Raji (cell line): ENCODE data around the gene CASQ1.

Source experiments
- POLR2A ChIP-seq: IDR thresholded peaks from 2 replicates; pipeline ENCODE4 v1.6.1; 2011; ENCODE audit warnings: low read depth, low read length, control low read depth; ENCODE audit not compliant: insufficient read depth

Gene CASQ1

DNA sequence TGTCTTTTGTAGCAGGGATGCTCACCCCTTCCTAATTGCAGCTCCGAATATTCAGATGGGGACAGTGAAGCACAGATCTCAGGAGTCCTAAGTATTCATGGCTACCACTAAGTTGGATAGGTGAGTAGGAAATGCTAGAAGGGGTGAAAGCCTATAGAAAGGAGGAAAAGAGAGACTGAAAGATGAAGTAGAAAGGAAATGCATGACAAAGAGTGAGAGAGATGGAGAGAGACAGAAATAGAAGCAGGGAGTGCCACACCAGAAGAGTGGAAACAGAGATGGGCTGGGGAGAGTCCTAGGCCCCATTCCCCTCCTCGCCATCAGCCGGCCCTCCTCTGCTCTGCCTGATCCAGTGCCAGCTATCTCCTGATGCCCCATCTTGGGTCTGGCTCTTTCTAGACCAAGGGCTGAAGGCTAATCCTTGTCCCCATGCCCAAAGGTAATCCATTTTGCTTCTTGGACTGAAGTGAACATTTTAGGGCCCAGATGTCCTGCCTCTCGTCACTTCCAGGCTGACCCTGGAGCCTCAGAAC, 16.8 kb downstream of the CASQ1 start:
- TF ChIP-seq POLR2A = no peak

DNA sequence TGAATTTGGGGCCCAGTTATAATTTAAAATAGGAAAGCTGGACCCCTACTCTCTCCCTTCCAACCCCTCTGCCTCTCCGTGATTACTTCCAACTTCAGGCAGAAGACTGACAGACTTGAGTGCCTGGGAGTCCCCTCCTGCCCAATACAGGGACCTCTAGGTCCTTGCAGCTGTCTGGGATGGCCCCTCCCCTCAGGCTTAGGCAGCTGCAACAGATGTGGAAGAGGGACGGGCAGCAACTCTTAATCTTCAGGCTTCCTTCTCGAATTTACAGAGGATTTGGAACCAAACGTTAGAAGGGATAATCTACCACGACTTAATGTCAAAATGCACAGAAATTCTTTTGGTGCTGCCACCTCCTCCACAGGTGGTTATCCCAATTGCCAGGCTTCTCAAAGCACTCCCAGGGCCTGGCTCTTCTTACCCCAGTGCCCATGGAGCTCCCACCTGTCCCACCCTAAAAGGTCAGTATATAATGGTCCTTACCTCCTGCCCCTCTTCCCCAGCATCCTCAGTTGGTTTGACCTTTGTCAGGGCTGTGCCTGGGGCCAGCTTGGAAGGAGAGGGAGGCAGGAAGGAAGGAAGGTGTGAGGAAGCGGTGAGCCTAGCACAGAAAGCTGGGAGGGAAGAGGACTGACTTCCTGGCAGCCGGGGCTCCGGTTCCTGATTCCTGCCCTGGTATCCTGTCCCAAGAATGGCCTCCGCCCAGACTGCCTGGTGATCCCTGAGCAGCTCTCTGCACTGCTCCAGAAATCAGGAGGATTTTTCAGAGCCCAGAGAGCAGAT, 17.6 kb downstream of the CASQ1 start:
- no peak for TF ChIP-seq POLR2A

DNA sequence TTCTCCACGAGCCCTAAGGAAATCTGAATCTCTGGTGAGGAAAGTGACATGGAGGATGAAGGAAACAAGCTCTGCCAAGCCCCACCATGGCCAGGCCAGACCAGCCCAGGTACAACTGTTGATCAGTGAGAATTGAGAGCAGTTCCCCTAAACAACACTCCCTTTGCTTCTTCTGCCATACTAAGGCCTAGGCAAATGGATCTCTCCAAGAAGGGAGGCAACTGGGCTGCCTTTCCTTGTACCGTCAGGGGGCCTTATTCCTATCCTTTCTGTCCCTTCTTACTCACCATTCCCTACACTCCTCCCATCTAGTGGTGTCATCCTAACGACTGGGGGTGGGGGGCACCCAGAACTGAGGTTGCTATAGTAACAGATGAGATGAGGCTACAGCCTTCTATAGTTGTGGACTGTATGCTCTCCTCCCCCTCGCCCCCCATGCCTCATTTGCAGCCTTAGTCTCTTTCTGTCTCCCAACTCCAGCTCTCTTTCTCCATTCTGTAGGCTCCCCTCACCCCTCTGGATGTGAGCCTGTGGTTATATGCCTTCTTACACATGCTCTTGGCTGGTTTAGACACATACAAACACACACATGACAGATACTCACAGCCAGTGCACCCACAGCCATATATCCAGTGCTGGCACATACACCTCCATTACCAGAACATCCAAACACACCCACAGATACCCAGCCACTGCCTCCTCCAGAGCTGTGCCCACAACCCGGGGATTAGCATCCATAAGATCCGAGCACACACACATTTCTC, 18.4 kb downstream of the CASQ1 start:
- no peak for TF ChIP-seq POLR2A

DNA sequence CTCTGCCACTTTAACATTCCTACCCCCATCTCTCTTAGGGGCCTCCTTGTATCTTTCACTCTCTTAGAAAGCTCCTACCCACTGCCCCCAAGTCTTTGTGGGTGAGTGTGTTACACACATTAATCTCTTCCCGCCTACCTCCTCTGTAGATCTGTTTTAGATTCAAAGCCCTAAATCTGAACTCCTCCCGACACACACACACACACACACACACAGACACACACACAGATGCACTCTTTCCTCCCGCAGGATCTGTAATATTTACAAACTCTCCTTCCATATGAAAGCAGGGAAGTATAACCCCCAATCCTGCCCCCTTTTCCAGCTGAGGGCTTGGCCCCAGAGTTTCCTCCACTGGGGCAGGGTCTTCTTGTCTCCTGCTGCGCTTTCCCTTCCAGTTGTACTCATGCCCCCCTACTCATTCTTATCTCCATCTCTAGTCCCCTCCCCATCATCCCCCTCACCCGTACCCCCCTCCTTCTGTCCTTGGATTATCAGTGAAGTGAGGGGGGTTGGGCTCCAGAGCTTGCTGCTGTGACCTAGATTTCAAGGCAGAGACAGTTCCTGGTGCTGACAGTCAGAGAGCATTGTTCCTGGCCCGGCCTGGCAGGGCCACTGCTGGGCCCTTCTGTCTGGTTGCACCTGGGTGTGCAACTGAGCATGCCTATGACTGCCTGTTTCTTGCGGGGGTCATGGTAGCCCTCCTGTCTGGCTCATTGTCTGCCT, 19.1 kb downstream of the CASQ1 start:
- TF ChIP-seq POLR2A = no peak

GRCh38 chr1:160210561-160210960, 20.2 kb downstream of the CASQ1 start:
- no peak for TF ChIP-seq POLR2A

DNA sequence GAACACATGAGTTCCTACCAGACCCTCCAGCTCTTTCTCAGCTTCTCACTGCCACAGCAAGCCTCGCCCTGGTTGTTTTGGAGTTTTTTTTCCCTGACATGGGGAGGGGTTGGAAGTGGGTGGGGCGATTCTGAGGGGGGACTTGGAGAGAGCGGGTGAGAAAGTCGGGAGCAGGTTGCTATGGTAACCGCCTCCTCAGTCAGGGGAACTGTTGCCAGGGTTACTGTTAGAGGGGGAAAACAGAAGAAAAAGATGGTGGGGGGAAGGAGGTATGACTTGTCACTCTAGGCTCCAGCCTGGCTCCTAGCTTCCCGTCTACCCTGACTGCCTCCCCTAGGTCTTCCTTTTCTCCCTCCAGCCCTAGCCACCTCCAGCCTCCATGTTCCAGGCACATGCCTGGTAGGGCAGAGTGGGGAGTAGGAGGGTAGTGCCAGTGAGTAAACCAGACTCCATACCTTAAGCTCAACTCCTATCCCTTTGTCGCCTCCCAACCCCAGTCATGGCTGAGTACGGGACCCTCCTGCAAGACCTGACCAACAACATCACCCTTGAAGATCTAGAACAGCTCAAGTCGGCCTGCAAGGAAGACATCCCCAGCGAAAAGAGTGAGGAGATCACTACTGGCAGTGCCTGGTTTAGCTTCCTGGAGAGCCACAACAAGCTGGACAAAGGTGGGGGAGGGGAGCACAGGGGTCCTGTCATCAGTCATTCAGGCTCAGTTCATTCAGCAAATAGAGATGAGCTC, 20.8 kb downstream of the CASQ1 start:
- TF ChIP-seq POLR2A = no peak

DNA sequence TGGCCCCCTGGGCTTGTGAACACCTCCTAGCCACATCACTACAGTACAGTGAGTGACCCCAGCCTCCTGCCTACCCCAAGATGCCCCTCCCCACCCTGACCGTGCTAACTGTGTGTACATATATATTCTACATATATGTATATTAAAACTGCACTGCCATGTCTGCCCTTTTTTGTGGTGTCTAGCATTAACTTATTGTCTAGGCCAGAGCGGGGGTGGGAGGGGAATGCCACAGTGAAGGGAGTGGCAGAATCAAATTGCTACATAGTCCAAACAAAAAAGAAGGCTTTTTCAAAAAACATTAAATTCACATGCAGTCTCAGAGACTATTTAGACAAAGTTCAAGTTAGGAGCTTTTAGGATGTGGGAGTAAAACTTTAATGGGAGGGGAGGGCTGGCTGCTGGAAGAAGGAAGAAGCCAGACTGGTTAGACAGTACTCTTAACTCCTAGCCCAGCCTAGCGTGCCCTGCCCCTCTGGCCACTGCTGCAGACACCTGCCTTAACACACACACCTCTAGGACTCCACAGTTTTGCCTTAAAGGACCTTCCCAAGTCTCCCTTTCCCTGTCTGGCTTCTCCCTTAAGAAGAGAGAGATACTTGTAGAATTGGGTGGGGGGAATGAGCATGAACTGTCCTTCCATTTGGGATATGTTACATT, 24.2 kb downstream of the CASQ1 start:
- no peak for TF ChIP-seq POLR2A

DNA sequence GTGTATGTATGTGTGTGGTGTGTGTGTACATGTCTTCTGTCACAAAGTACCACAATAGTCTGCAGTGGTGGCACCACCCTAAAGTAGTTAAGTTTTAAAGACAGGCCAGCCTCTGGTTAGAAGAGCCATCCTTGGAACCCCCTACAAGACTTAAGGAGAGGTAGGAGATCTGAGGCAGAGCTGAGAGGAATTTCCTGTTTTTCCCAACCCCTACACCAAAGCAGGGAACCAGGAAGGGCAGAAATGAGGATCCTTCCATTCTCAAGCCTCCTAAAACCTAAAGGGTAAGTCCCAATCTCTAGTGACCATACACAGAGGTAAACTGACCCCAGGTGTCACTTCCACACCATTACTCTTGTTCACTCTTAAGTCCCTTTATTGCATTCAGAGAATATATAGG, 25.9 kb downstream of the CASQ1 start:
- TF ChIP-seq POLR2A = no peak

- TF ChIP-seq POLR2A = no peak
These were observed 27.2 kb downstream of the CASQ1 start for GRCh38 chr1:160217481-160218051.

- TF ChIP-seq POLR2A = no peak
These were observed 28.9 kb downstream of the CASQ1 start for GRCh38 chr1:160219062-160219929.

DNA sequence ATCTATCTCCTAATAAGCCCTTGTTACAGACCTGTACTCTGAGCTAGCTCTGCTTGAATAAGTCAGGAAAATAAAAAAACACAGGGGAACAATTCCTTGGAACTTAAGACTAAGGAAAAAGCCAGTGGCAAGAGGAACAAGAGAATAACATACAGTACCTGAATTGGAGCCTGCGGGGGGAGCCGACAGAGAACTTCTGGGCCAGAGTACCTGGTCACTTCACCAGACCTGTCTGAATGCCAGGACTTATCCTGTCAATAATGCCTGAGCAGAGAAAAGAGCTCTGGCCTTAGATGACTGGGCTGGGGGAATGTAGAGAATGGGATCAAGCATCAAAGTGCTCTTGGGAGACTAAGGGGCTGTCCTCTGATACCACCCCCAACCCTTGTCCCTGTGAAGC, 29.9 kb downstream of the CASQ1 start:
- no peak for TF ChIP-seq POLR2A

DNA sequence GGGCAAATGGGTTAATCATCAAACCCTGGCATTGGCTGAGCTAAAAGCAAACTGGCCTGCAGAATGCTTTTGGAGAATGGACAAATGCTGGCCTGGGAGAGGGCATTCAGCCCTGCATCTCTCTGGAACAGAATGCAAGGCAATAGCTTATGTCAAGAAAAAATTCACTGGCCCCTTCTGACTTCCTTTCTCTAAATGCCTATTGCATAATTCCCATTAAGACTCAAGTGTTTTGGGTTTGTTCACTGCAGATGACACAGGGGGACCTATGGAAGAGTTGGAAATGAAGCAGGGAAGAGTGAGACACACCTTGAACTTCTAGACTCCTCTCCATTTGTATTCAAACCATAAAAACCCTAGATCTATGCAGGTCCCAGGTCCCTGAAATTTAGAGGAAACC, 30.7 kb downstream of the CASQ1 start:
- no peak for TF ChIP-seq POLR2A

DNA sequence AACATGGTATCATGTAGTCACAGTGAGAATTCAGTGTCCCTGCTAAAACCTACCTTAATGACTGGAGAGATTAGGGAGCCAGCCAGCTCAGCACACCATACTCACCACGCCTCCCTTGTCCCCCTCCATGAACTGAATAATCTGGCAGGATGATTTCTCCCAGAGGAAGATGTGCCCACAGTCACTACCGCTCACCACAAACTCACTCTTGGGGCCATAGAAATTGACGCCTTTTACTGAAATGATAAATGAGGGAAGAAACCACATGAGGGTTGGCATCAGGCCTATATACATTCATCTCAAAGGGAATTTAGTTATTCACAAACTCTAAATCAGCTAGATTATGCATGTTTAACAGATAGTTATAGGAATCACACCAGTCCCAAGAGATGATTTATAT, 32.2 kb downstream of the CASQ1 start:
- no peak for TF ChIP-seq POLR2A
